DMS53 (cell line): ENCODE measurements around the gene GPR157.

Source experiments
- DNase-seq: peaks from one replicate; lab custom pipeline; 2025; lab: John Stamatoyannopoulos, UW

The GPR157 gene

DNA sequence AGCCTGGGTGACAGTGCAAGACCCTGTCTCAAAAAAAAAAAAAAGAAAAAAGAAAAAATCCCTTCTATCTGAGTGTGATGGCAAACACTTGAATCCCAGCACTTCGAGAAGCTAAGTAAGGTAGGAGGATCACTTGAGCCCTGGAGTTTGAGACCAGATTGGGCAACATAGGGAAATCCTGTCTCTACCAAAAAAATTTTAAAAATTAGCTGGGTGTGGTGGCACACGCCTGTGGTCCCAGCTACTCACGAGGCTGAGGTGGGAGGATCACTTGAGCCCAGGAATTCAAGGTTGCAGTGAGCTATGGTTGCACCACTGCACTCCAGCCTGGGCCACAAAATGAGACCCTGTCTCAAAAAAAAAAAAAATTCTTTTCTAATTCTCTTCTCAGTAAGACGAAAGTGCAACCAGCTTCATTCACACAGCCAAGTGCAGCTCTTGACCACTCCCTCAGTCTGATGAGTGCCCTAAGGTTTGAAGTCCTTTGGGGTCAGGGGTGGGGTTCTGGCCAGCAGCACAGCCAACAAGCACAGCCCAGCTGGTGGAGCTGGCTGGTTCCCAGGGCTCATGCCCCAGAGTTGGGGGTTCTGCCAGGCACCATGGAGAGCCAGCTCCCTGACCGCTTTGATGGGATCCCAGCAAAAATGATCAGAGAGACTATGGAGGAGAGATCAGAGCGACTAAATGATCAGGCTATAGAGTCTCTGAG, 67.5 kb downstream of the GPR157 start:
- no peak for DNase-seq

DNA sequence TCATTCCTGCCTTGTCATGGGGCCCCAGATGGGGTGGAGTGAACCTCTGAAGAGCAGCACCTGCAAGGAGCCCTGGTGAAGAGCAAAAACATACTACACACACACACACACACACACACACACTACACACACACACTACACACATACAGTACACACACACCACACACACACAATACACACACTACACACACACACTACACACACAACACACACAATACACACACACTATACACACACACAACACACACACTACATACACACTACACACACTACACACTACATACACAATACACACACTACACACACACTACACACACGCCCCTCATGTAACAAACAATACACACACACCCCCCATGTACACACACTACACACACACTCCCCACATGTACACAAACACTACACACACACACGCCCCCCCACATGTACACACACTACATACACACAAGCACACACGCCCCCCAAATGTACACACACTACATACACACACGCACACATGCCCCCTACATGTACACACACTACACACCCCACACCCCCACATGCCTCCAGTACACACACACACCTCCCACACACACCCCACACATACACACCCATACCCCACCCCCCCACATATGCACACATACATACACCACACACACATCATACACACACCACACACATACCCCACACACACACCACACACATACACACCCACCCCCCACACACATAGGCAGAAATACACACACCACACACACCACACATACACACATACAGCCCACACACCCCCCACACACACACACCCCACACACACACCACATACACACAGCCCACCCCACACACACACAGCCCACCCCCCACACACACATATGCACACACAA, 68.8 kb downstream of the GPR157 start:
- peak; percentile 22 for DNase-seq

GRCh38 chr1:9058465-9058864, 70.4 kb downstream of the GPR157 start:
- DNase-seq: no peak

DNA sequence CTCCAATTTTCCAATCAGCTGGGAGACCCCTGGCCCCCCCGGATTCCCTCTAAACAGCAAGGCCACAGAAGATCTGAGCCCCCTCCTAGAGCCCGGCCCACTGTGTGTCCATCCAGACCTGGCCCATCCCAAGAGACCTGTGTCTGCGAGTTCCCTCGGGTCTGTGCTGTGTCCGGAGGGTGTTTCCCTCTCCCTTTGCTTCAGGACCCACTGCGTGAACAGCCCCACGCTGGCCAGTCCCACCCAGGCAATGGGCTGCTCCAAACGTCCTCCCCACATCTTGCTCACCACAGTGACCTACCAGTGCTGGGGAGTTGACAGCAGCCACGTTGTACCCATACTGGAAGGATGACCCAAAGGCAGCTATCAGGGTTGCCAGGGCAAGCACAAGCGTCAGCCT, 71.1 kb downstream of the GPR157 start:
- no peak for DNase-seq

DNA sequence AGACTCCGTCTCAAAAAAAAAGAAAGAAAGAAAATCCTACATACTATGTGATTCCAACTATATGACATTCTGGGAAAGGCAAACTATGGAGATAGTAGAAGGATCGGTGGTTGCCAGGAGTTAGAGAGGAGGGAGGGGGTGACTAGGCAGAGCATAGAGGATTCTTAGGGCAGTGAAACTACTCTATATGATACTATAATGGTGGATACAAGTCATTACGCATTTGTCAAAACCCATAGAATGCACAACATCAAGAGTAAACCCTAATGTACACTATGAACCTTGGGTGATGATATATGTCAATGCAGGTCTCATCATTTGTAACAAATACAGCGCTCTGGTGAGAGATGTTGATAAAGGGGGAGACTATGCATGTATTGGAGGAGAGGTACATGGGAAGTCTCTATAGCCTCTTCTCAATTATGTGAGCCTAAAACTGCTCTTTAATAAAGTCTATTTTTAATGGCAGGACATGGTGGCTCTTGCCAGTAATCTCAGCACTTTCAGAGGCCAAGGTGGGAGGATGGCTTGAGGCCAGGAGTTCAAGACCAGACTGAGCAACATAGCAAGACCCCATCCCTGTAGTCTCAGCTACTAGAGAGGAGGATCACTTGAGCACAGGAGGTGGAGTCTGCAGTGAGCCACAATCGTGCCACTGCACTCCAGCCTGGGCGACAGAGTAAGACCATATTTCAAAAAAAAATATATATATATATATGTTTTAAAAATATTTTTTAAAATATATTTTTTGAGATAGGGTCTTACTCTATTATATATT, 76.4 kb downstream of the GPR157 start:
- no peak for DNase-seq

DNA sequence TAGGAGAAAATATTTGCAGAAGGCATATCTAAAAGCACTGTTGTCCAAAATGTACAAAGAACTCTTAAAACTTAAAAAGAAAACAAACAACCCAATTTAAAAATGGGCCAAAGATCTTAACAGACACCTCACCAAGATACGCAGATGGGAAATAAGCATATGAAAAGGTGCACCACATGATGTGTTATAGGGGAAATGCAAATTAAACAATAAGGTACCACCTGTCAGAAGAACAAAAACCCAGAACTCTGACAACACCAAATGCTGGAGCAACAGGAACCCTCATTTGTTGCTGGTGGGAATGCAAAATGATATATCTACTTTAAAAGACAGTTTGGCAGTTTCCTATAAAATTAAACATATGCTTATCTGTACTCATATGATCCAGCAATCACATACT, 77.5 kb downstream of the GPR157 start:
- no peak for DNase-seq

- no peak for DNase-seq
Measured at GRCh38 chr1:9050803-9051202, 78.1 kb downstream of the GPR157 start.
